ENCODE data around the gene LTBP1.

GRCh38 chr2:33238111-33238510 lies 291.4 kb downstream of the LTBP1 start:
- TF ChIP-seq CTCF (conservative IDR thresholded peaks at IDR 0.05; ENCODE audit: low read length) = no peak
- no peak for TF ChIP-seq EZH2phosphoT487 (IDR thresholded peaks at IDR 0.05; ENCODE audit: borderline replicate concordance, low read depth, low read length)
